GM06990 (cell line): Measurements from ENCODE around the gene PGS1.

Source experiments
- DNase-seq: peaks from one replicate; pipeline ENCODE4 v3.0.0-alpha.2; 2011; ENCODE audit not compliant: insufficient read length; ENCODE audit errors: extremely low read depth
- H3K27me3 ChIP-seq: replicated peaks from 2 replicates; pipeline ENCODE4 v1.6.0; 2011; ENCODE audit warnings: low read length; ENCODE audit not compliant: control insufficient read depth, insufficient read depth
- H3K36me3 ChIP-seq: 2 replicates; pipeline ENCODE4 v1.5.1; 2011; ENCODE audit warnings: low read length; ENCODE audit not compliant: control insufficient read depth, insufficient read depth
- H3K4me3 ChIP-seq: replicated peaks from 2 replicates; pipeline ENCODE4 v1.5.1; 2011; ENCODE audit warnings: low read depth, mild to moderate bottlenecking, control low read depth, low read length
- CTCF ChIP-seq: IDR thresholded peaks from 2 replicates; pipeline ENCODE4 v1.5.1; 2011; ENCODE audit warnings: low read length, control low read depth, mild to moderate bottlenecking, inconsistent platforms; ENCODE audit not compliant: insufficient read depth, poor library complexity, severe bottlenecking

Gene PGS1

GRCh38 chr17:78374631-78375274 lies 3.7 kb upstream of the PGS1 start:
- Histone ChIP-seq H3K27me3 (no peaks in the 10 kb centered on the region), H3K36me3 (no peaks in the 10 kb centered on the region), H3K4me3 (no peak overlapping the region)
- TF ChIP-seq CTCF, result no peak
- no peak for DNase-seq

GRCh38 chr17:78375401-78376151 lies 2.9 kb upstream of the PGS1 start:
- no peaks in the 10 kb centered on the region for H3K27me3 ChIP-seq
- no peak for TF ChIP-seq CTCF
- H3K36me3 ChIP-seq, result no peaks in the 10 kb centered on the region
- no peak overlapping the region for H3K4me3 ChIP-seq
- no peak for DNase-seq

DNA sequence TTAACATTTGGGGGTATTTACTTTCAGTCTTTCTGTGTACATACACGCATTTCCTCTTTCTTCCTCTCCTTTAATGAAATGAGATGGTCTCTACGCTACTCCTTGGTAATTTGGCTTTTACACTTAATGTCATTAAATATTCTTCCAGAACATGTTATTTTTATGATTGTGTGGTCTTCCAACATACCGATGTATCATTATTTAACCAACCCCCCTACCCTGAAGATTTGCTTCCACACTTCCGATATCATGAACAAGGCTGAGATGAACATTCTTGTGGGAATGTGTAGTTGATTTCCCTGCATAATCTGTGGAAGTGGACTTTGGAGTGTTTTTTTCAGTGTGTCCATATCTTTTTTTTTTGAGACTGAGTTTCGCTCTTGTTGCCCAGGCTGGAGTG lies 2.3 kb upstream of the PGS1 start:
- H3K4me3 ChIP-seq, result no peak overlapping the region
- no peak for TF ChIP-seq CTCF
- H3K36me3 ChIP-seq, result no peaks in the 10 kb centered on the region

DNA sequence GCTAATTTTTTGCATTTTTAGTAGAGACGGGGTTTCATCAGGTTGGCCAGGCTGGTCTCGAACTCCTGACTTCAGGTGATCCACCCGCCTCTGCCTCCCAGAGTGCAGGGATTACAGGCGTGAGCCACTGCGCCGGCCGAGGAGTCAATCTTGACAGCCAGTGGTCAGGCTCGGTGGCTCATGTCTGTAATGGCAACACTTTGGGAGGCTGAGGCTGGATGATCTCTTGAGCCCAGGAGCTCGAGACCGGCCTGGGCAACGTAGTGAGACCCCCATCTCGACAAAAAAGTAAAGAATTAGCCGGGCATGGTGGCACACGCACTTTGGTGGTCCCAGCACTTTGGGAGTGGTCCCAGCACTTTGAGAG lies 608 bp upstream of the PGS1 start:
- Histone ChIP-seq H3K27me3 (no peaks in the 10 kb centered on the region), H3K36me3 (no peaks in the 10 kb centered on the region), H3K4me3 (peak overlapping the region; percentile 80)
- no peak for DNase-seq
- TF ChIP-seq CTCF, result no peak

More for the DNA sequence above, 2.3 kb upstream of the PGS1 start:
- no peaks in the 10 kb centered on the region for H3K27me3 ChIP-seq
- no peak for DNase-seq

DNA sequence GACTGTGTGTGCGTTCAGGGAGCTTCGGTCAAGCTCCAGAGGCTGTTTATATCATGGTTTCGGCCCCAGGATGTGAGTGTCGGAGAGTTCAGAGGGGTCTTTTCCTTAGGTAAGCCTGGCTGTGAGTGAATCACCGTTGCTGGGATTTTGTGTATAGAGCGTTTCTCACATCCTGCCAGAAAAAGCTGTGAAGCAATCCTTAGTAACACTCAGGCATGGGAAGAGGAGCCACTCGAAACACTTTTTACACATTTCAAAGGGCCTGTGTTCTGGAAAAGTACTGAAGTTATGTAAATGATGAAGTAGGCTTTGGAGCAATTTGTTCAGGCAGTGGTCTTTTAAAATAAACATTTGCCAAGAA lies 662 bp downstream of the PGS1 start:
- Histone ChIP-seq H3K27me3 (no peaks in the 10 kb centered on the region), H3K36me3 (no peaks in the 10 kb centered on the region), H3K4me3 (peak overlapping the region; percentile 80)
- no peak for TF ChIP-seq CTCF
- DNase-seq, result no peak
